HG02588 (cell line): Measurements from ENCODE around the gene CPNE8.
A peak's percentile ranks its signal among the peaks of the same experiment; 100 is the strongest.
"Not testable (repeated sequence)": the region's sequence is repeated elsewhere in the genome, so short reads cannot be mapped to it uniquely, and the experiment has no call there.

Experiments used
- ATAC-seq: cut with Tn5 transposase; IDR thresholded peaks from one replicate; pipeline ENCODE4 v1.9.1; 2021; ENCODE audit warnings: mild to moderate bottlenecking, moderate library complexity; ENCODE audit not compliant: unreplicated experiment

CPNE8 gene

DNA sequence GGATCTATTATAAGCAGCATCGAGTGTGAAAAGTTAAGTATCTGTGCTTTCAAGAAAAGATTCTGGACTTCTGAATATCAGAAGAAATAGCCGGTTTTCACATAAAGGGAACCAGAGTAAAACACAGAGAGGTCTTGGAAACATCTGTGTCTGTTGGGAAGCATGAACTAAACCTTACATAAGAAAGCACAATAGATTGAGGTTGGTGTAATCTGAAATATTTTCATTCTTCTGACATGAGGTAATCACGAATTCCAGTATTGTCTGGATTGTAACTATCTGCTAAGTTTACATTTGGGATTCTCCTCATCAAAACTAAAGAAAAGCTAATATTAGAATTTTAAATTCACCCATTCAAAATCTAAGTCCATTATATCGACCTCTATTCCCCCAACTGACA is 161.3 kb downstream of the CPNE8 start:
- ATAC-seq: no peak

DNA sequence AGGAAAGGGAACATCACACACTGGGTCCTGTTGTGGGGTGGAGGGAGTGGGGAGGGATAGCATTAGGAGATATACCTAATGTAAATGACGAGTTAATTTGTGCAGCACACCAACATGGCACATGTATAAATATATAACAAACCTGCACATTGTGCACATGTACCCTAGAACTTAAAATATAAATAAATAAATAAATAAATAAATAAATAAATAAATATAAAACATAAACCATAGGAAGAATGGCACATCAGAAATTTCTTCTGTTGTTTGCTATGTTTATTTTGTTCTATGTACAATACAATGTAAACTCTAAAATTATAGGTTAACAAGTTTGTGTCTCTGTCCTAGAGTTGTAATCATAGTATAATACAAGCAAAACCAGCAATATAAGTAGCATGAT is 162.9 kb downstream of the CPNE8 start:
- not testable (repeated sequence) for ATAC-seq

DNA sequence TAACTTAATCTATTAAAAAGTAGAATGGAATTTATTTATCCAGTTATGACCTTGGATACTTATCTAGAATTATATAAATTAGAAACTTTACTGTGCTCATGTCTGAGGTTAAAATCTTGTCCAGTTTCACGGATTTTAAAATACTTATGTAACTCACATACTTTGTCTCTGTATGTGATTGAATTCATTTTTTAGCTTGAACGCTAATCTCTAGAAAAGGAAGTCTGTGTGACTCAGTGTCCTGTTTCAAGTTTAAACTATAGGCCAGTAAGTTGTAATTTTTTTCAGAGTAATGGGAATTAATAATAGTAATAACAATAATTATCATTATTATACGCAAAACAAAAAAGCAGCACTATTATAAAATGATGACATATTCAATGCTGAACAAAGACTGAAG is 168.6 kb downstream of the CPNE8 start:
- no peak for ATAC-seq

DNA sequence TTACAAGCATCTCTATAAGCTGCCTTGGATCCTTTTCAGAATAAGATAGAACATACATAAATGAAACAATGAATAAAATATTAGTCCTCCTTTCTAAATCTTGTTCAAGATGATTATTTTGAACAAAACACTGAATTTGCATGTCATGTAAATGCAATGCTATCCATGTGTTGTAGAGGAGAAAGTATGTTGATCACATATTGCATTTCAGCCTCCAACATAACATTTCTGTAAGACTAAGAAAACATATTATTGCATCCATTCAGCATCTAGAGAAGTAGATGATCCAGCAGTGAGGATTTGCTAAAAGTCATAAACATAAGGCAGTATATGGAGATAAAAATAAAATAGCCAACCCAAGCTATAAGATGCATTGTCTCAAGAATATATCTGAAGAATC is 172.6 kb downstream of the CPNE8 start:
- ATAC-seq: no peak

- no peak for ATAC-seq
Observed at GRCh38 chr12:38728894-38729293, 176.5 kb downstream of the CPNE8 start.

DNA sequence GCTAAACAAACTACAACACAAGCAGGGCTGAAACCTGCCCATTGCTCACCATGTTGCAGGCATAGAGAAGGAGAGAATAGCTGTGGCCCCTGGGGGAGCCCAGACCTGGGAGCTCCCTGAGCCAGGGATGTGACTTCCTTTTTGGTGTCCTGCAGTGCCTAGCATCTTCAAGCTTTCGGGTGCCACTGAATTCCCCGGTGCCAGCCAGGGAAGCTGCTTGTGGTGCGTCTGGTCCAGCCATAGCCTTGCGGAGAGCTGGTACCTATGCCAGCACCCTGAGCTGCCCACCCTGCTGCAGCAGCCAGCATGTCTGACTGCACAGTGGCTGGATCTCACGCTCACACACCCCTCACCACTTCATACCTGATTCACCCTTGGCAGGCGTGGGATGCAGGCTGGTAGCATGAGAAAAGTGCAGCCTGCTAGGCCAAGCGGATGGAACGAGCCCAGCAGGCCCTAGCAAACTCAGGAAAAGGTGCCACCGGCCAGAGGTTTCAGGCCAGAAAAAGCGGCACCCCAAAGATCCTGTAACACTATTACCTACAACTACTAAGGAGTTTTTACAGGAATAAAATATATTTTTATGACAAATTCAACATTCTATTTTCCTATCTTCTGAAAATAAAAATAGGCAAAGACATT is 183.7 kb downstream of the CPNE8 start:
- ATAC-seq: no peak

- ATAC-seq: no peak
Observed at GRCh38 chr12:38720661-38721060, 184.7 kb downstream of the CPNE8 start.

DNA sequence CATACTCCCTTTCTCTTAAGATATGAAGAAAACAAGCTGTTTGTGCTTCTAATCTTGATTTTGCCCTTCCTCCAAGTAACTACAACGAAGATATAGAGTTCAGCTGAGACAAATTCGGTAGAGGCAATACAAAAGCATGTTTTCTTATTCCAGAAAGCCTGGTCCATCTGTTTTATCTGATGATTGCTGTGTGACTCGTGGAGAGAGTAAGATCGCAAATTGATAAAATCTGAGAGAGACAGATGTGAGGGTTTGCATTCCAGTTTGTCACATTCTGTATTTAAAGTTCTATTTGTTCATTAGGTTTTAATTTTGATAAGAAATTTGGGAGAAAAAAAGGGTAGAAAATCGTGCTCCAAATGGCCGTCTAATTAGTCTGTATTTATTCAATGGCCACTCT is 192.1 kb downstream of the CPNE8 start:
- ATAC-seq: no peak

- ATAC-seq: peak; percentile 85
Observed at GRCh38 chr12:38711054-38711453, 194.3 kb downstream of the CPNE8 start.

DNA sequence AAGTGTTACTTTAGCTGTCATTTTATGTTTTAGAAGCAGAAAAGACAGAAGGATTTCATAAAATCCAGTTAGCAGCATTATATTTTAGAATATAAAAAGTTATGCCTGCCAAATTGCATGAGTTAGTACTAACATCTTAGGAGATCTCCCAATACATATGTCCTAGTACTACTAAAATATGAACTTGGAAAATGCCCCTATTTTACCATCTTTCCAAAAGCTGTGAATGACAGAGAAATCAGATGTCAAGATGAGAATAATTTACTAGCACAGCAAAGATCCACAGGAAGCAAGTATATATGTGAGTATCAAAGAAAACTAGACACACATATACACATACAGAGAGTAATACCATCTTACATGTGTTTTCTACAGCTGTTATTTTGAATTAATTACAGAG is 196.9 kb downstream of the CPNE8 start:
- ATAC-seq: no peak

DNA sequence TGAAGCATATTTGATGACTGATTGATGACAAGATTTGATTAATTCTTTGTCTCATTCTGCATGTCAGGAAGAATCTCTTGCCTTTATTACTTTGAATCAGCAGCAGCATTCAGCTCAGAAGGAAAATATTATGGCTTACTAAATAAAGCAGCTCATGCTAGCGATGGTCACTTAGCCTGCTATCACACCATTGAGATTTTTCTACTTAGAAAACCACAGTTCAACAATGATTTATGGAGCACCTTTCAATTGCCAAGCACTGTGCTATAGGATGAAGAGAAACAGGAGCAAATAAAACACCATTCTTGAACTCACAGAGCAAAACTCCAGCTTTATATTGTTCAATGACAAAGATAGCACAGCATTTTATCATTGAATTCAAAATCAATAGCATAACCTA is 197.7 kb downstream of the CPNE8 start:
- no peak for ATAC-seq

DNA sequence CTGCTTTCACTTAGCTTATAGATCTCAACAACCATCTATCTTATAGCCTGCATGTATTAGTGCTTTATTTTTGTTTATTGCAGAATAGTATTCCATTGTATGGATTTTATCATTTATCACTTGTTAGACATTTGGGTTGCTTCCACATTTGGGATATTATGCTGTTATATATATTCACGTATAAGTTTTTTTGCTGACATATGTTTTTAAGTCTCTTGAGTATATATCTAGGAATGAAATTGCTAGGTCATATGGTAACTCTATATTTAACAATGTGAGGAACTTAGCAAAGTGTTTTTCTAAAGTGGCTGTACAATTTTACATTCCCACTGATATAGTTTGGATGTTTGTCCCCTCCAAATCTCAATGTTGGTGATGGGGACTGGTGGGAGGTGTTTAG is 208.1 kb downstream of the CPNE8 start:
- ATAC-seq: no peak

DNA sequence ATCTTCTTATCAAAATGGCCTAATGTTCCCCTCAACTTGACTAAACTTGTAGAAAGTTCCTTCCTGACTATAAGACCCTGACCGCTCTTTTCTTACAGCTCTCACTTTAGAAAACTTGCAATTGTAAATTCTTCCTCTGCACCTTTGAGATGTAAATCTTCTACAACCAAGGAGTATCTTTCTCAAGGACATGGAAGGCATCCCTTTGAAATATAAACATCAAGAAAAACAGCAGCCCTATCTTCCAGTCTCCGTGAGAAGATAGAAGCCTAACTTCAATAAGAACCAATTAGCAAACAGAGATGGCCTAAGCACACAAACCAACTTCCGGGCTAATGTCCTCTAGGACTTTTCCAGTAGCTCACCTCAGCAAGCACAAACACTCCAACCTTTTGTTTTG is 210.3 kb downstream of the CPNE8 start:
- ATAC-seq: no peak

GRCh38 chr12:38691164-38691563 is 214.2 kb downstream of the CPNE8 start:
- ATAC-seq: no peak

GRCh38 chr12:38690646-38691045 is 214.7 kb downstream of the CPNE8 start:
- no peak for ATAC-seq

DNA sequence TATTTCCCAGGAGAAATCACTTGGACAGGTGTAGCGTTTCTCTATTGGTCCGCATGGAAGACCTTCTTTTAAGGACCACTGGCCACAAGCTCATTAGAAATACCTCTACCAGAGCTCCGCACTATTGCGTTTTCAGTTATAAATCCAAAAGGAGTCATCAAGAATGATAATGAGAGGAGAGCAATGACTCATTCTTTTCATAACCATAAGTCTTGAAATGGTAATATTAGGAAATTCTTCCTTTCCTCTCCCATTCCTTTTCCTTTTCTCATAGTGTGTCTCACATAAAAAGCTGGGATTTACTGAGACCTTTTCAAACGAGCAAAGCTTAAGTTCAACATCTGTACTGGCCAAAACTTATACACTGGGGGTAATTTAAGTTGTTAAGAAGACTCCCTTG is 215.7 kb downstream of the CPNE8 start:
- no peak for ATAC-seq

- ATAC-seq: no peak
Observed at GRCh38 chr12:38689195-38689594, 216.2 kb downstream of the CPNE8 start.

GRCh38 chr12:38682521-38682920 is 222.9 kb downstream of the CPNE8 start:
- no peak for ATAC-seq

DNA sequence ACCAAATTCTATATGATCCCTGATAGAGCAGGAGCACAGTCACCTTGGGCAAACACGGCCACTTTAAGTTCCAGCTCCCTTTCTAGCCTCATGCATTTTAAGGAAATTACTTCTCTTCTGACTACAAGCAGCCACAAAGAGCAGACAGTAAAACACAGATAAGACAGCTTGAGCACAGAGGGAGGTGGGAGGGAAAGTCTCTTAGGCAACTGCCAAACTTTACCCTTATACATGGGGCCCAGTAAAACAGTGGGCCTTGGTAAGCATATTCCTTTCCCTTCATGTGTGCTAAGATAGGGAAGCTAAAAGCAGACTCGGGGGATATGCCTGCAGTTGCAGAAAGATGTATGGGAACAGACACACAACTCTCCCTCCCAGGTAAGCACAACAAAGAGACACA is 235.9 kb downstream of the CPNE8 start:
- no peak for ATAC-seq

DNA sequence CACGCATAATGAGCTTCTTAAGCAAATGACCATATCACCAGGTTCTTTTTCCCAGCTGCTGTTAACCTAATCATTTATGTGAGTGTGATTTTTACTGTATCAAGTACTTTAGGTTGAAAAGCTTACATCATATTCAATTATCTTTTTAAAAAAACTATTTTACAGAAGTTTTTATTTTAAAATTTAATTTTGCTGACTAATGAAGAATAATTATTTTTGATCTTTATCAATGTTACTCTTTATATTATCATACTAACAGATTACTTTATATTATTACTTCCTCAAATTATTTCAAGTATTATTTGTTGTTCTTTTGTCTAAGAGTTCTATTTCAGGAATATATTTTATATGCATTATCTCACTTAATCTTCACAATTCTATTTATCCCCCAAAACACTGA is 236.3 kb downstream of the CPNE8 start:
- ATAC-seq: no peak

- ATAC-seq: no peak
Observed at GRCh38 chr12:38666425-38666824, 239.0 kb downstream of the CPNE8 start.

DNA sequence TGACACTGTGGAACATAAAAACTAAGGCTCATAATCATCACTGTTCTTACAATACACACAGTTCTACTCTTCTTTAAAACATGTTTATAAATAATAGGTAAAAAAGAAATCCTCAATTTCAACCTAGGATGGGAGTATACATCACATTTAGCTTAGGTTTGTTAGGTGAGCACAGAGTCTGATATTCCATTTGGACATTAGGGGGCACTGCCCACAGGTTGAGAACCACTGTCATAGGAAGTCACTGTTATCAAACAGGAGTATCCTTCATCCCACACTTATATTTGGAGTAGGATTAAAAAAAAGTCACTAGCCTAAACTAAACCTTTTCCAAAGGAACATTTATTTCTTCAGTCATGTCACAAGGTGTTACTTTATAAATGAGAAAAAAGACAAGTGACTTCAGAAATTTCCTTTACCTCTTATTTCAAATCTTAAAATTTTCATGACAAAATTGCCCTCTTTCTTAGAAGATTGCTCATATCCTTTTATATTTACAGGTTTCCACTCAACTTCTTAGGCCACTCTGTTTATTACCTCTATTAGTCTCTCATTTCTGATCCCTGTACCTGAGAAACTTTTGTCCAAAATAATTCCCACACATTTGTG is 240.6 kb downstream of the CPNE8 start:
- peak; percentile 77 for ATAC-seq

DNA sequence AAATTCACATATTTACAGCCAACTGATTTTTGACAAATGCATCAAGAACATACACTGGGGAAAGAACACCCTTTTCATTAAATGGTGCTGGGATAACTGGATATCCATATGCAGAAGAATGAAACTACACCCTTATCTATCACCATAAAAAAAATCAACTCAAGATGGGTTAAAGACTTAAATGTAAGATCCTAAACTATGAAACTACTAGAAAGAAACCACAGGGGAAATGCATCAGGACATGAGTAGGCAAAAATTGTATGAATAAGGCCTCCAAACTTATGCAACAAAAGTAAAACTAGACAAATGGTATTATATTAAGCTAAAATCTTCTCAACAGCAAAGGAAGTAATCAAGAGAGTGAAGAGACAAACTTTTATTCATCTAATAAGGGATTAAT is 242.6 kb downstream of the CPNE8 start:
- ATAC-seq: no peak
